ENCODE results near the gene NMNAT3. TPM values are rescaled to one million over a fixed set of nuclear protein-coding genes. Genes with fewer than 3 reads are reported as not detected.

NMNAT3 gene
- total RNA-seq = 0.64 and 0.86 TPM in 2 replicates

GRCh38 chr3:139677388-139678155 is at the start of gene NMNAT3:
TSS of gene NMNAT3 (minus strand) at chr3:139677972. CDS start at chr3:139627724, 50,248 bp downstream.
- no peak for TF ChIP-seq CTCF (IDR thresholded peaks at IDR 0.05; ENCODE audit: insufficient read depth, low read depth, low read length)
- peak; percentile 29 for DNase-seq (ENCODE audit: low read depth)
- peak within 1 kb of the TSS; percentile 49 for H3K4me3 ChIP-seq (ENCODE audit: low read depth, low read length)

- H3K4me3 ChIP-seq (ENCODE audit: low read depth, low read length) = no peak overlapping the region
- TF ChIP-seq CTCF (IDR thresholded peaks at IDR 0.05; ENCODE audit: insufficient read depth, low read depth, low read length) = no peak
- no peak for DNase-seq (ENCODE audit: low read depth)
Measured at GRCh38 chr3:139721370-139721769, 43.6 kb upstream of the NMNAT3 start.

GRCh38 chr3:139718415-139718814 is 40.6 kb upstream of the NMNAT3 start:
- no peak overlapping the region for H3K4me3 ChIP-seq (ENCODE audit: low read depth, low read length)
- TF ChIP-seq CTCF (IDR thresholded peaks at IDR 0.05; ENCODE audit: insufficient read depth, low read depth, low read length) = peak; percentile 71
- peak; percentile 38 for DNase-seq (ENCODE audit: low read depth)

- no peak for TF ChIP-seq CTCF (IDR thresholded peaks at IDR 0.05; ENCODE audit: insufficient read depth, low read depth, low read length)
- H3K4me3 ChIP-seq (ENCODE audit: low read depth, low read length) = no peak overlapping the region
- DNase-seq (ENCODE audit: low read depth) = no peak
Measured at GRCh38 chr3:139716908-139717485, 39.2 kb upstream of the NMNAT3 start.

GRCh38 chr3:139715743-139716360 is 38.1 kb upstream of the NMNAT3 start:
- H3K4me3 ChIP-seq (ENCODE audit: low read depth, low read length) = no peak overlapping the region
- no peak for TF ChIP-seq CTCF (IDR thresholded peaks at IDR 0.05; ENCODE audit: insufficient read depth, low read depth, low read length)
- DNase-seq (ENCODE audit: low read depth) = no peak

GRCh38 chr3:139715166-139715565 is 37.4 kb upstream of the NMNAT3 start:
- H3K4me3 ChIP-seq (ENCODE audit: low read depth, low read length) = no peak overlapping the region
- no peak for DNase-seq (ENCODE audit: low read depth)
- TF ChIP-seq CTCF (IDR thresholded peaks at IDR 0.05; ENCODE audit: insufficient read depth, low read depth, low read length) = no peak

All from fibroblast of villous mesenchyme (primary cell).